ENCODE data around the gene APOL6. TPM values are rescaled to one million over a fixed set of nuclear protein-coding genes. Genes with fewer than 3 reads are reported as not detected.

Gene APOL6
- total RNA-seq, 2 donors from 2014 or later: not detected

DNA sequence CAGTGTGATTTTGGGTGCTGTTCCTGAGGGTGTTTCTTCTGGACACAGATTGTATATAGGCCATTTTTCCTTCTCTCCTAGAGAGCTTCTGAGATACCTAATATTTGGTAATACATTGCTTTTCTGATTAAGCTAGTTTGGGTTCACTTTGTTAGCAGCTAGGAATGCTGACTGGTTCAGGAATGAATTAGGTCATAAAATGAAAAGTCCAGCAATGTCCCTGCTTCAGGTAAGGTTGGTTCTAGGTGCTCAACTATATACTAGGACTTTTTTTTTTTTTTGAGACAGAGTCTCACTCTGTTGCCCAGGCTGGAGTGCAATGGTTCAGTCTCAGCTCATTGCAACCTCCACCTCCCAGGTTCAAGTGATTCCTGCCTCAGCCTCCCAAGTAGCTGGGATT, 36.5 kb downstream of the APOL6 start:
- TF ChIP-seq, protein P1, sequence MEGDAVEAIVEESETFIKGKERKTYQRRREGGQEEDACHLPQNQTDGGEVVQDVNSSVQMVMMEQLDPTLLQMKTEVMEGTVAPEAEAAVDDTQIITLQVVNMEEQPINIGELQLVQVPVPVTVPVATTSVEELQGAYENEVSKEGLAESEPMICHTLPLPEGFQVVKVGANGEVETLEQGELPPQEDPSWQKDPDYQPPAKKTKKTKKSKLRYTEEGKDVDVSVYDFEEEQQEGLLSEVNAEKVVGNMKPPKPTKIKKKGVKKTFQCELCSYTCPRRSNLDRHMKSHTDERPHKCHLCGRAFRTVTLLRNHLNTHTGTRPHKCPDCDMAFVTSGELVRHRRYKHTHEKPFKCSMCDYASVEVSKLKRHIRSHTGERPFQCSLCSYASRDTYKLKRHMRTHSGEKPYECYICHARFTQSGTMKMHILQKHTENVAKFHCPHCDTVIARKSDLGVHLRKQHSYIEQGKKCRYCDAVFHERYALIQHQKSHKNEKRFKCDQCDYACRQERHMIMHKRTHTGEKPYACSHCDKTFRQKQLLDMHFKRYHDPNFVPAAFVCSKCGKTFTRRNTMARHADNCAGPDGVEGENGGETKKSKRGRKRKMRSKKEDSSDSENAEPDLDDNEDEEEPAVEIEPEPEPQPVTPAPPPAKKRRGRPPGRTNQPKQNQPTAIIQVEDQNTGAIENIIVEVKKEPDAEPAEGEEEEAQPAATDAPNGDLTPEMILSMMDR (conservative IDR thresholded peaks at IDR 0.05): no peak
- no peak overlapping the region for H3K4me3 Mint-ChIP-seq
- H3K27ac Mint-ChIP-seq: no peak overlapping the region
- no peak overlapping the region for H3K27ac ChIP-seq (ENCODE audit: low read depth, low read length)
- no peaks in the 10 kb centered on the region for H3K36me3 Mint-ChIP-seq (ENCODE audit: low read depth)
- H3K4me3 ChIP-seq (ENCODE audit: low read length): no peak overlapping the region
- H3K9me3 Mint-ChIP-seq: peaks cover 12% of the 10 kb centered on the region
- no peaks in the 10 kb centered on the region for H3K4me1 ChIP-seq (ENCODE audit: control insufficient read depth, insufficient read depth, low read length)
- H3K9ac ChIP-seq (ENCODE audit: extremely low read depth, low read length, poor library complexity, severe bottlenecking): no peak overlapping the region
- peaks cover 7% of the 10 kb centered on the region for H3K27me3 Mint-ChIP-seq (ENCODE audit: insufficient read depth)
- no peaks in the 10 kb centered on the region for H3K27me3 ChIP-seq (ENCODE audit: control insufficient read depth, insufficient read depth, low read length, poor library complexity, severe bottlenecking)
- H3K9me3 ChIP-seq (ENCODE audit: control insufficient read depth, low read length): peaks cover 15% of the 10 kb centered on the region
- no peak for DNase-seq
- H3K36me3 ChIP-seq (ENCODE audit: control insufficient read depth, insufficient read depth, low read length): no peaks in the 10 kb centered on the region
- no peaks in the 10 kb centered on the region for H3K4me1 Mint-ChIP-seq

DNA sequence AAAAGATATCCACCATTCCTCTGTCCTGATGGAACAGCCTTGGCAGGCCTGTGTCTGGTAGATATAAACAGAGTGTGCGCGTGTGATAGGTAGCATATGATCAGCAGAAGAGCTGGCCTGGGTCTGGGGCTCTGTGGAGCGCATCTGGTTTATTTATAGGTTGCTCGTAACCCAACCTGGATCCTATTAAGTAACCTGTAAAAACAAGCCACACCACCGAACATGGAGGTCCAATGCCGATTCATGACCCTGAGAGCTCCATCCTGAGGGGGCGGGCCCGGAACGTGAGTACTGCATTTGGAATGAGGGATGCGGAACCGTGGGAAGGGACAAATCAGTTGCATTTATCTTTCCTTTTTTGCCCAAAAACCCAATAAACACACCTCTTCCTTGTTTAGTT, 37.5 kb downstream of the APOL6 start:
- peaks cover 15% of the 10 kb centered on the region for H3K9me3 ChIP-seq (ENCODE audit: control insufficient read depth, low read length)
- no peaks in the 10 kb centered on the region for H3K27me3 ChIP-seq (ENCODE audit: control insufficient read depth, insufficient read depth, low read length, poor library complexity, severe bottlenecking)
- H3K4me1 ChIP-seq (ENCODE audit: control insufficient read depth, insufficient read depth, low read length): no peaks in the 10 kb centered on the region
- H3K36me3 Mint-ChIP-seq (ENCODE audit: low read depth): no peaks in the 10 kb centered on the region
- no peak overlapping the region for H3K4me3 Mint-ChIP-seq
- H3K4me3 ChIP-seq (ENCODE audit: low read length): no peak overlapping the region
- WGBS, 2 experiments (ENCODE audit: insufficient coverage in 1 of 2, insufficient read length in 1 of 2): 90% methylated on average over 8 to 11 of the region's 11 CpGs
- DNase-seq: no peak
- no peak overlapping the region for H3K9ac ChIP-seq (ENCODE audit: extremely low read depth, low read length, poor library complexity, severe bottlenecking)
- TF ChIP-seq, protein P1 (conservative IDR thresholded peaks at IDR 0.05): no peak
- no peak overlapping the region for H3K27ac ChIP-seq (ENCODE audit: low read depth, low read length)
- H3K27me3 Mint-ChIP-seq (ENCODE audit: insufficient read depth): peaks cover 7% of the 10 kb centered on the region
- no peak overlapping the region for H3K27ac Mint-ChIP-seq
- peaks cover 12% of the 10 kb centered on the region for H3K9me3 Mint-ChIP-seq
- H3K4me1 Mint-ChIP-seq: no peaks in the 10 kb centered on the region
- H3K36me3 ChIP-seq (ENCODE audit: control insufficient read depth, insufficient read depth, low read length): no peaks in the 10 kb centered on the region

DNA sequence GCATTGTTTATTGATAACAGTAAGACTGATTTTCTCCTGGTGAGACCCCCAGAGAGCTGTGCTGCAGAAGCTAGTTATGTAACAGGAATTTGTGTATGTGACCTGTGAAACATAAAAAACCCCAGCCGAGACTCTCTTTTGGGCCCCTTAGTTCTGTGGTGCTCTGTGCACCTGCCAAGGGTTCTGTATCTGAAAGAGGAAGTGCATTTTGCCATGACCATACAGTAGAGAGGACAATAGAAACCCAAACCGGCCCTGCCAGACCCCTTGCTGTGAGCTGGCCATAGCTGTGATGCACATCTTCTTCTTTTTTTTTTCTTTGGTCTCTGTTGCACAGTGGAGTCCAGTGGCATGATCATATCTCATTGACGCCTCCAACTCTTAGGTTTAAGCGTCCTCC, 38.1 kb downstream of the APOL6 start:
- Histone ChIP-seq H3K27ac (ENCODE audit: low read depth, low read length) (no peak overlapping the region), H3K4me1 (ENCODE audit: control insufficient read depth, insufficient read depth, low read length) (no peaks in the 10 kb centered on the region), H3K36me3 (ENCODE audit: control insufficient read depth, insufficient read depth, low read length) (no peaks in the 10 kb centered on the region), H3K9ac (ENCODE audit: extremely low read depth, low read length, poor library complexity, severe bottlenecking) (no peak overlapping the region), H3K9me3 (ENCODE audit: control insufficient read depth, low read length) (peaks cover 9% of the 10 kb centered on the region), H3K4me3 (ENCODE audit: low read length) (no peak overlapping the region), H3K27me3 (ENCODE audit: control insufficient read depth, insufficient read depth, low read length, poor library complexity, severe bottlenecking) (no peaks in the 10 kb centered on the region)
- Mint-ChIP-seq H3K4me1 (no peaks in the 10 kb centered on the region), H3K9me3 (peaks cover 12% of the 10 kb centered on the region), H3K4me3 (no peak overlapping the region), H3K27me3 (ENCODE audit: insufficient read depth) (peaks cover 9% of the 10 kb centered on the region), H3K36me3 (ENCODE audit: low read depth) (no peaks in the 10 kb centered on the region), H3K27ac (no peak overlapping the region)
- 29 to 87% methylated on average over 1 to 4 of the region's 4 CpGs for WGBS, 2 experiments (ENCODE audit: insufficient coverage in 1 of 2, insufficient read length in 1 of 2)
- DNase-seq: no peak
- TF ChIP-seq, protein P1 (conservative IDR thresholded peaks at IDR 0.05): no peak

Measured in endodermal cell (in vitro differentiated cells).